Chondrocyte (in vitro differentiated cells): Measurements from ENCODE around the gene POP7. TPM values are rescaled to one million over a fixed set of nuclear protein-coding genes. Genes with fewer than 3 reads are reported as not detected.

Experiments used
- DNase-seq: peaks from one replicate; pipeline ENCODE4 v3.0.0; 2021; ENCODE audit warnings: mixed read lengths, low spot score
- H3K27ac Mint-ChIP-seq: one replicate; pipeline ENCODE4 v1.8.0; 2021; ENCODE audit warnings: mild to moderate bottlenecking, moderate library complexity, mixed read lengths; ENCODE audit not compliant: unreplicated experiment
- H3K27me3 Mint-ChIP-seq: 2 replicates; pipeline ENCODE4 v1.8.0; 2021; ENCODE audit warnings: low read depth, mixed read lengths
- H3K36me3 Mint-ChIP-seq: 2 replicates; pipeline ENCODE4 v1.8.0; 2021; ENCODE audit warnings: low read depth, mixed read lengths
- H3K4me1 Mint-ChIP-seq: 2 replicates; pipeline ENCODE4 v1.8.0; 2021; ENCODE audit warnings: low read depth, mild to moderate bottlenecking, mixed read lengths
- H3K4me3 Mint-ChIP-seq: one replicate; pipeline ENCODE4 v1.8.0; 2021; ENCODE audit warnings: mild to moderate bottlenecking, moderate library complexity, mixed read lengths; ENCODE audit not compliant: unreplicated experiment
- H3K9me3 Mint-ChIP-seq: 2 replicates; pipeline ENCODE4 v1.8.0; 2021; ENCODE audit warnings: low read depth, mixed read lengths
- CTCF ChIP-seq: fragments of 200-600 bp; sonication (generic); IDR thresholded peaks from 2 replicates; pipeline ENCODE4 v1.5.0; 2021; ENCODE audit warnings: antibody characterized with exemption, mild to moderate bottlenecking, moderate library complexity
- total RNA-seq: library from RNA; stranded (reverse); gene quantifications from 3 replicates; pipeline ENCODE4 v1.2.1, GENCODE V29; 2021

POP7 gene
- total RNA-seq, 1 donor from 2014 or later = 25.5 TPM

GRCh38 chr7:100670074-100670473 is 35.8 kb upstream of the POP7 start:
- TF ChIP-seq CTCF = no peak
- peaks cover 2% of the 10 kb centered on the region for H3K4me1 Mint-ChIP-seq
- H3K4me3 Mint-ChIP-seq = no peak overlapping the region
- peaks cover 13% of the 10 kb centered on the region for H3K27me3 Mint-ChIP-seq
- no peaks in the 10 kb centered on the region for H3K36me3 Mint-ChIP-seq
- DNase-seq = no peak
- H3K27ac Mint-ChIP-seq = no peak overlapping the region
- no peaks in the 10 kb centered on the region for H3K9me3 Mint-ChIP-seq

DNA sequence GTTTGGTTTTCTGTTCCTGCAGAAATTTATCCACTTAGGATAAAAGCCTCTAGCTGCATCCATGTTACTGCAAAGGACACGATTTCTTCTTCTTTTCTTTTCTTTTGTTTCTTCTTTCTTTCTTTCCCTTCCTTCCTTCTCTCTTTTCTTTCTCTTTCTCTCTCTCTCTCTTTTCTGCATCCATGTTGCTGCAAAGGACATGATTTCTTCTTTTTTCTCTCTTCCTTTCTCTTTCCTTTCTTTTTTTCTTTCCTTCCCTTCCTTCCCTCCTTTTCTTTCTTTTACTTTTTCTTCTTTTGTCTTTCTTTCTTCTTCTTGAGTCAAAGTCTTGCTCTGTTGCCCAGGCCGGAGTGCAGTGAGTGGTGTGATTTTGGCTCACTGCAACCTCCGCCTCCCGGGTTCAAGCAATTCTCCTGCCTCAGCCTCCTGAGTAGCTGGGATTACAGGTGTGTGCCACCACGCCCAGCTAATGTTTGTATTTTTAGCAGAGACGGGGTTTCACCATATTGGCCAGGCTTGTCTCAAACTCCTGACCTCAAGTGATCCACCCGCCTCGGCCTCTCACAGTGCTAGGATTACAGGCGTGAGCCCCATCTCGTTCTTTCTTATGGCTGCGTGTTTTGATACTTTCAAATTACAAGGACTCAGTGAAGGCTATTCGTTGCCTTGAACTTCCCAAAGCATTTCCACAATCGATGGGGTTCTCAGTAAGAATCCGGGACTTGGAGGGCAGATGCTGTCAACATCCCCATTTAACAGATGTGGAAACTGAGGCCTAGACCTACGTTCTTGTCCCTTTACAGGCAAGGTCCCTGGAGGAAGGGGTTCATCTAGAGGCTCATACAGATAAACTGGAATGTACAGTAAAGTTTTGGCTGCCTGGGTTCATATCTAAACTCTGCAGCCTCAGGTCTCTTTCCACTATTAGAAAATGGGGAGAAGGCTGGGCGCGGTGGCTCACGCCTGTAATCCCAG is 34.3 kb upstream of the POP7 start:
- no peak overlapping the region for H3K27ac Mint-ChIP-seq
- TF ChIP-seq CTCF = no peak

GRCh38 chr7:100673302-100673941 is 32.5 kb upstream of the POP7 start, which contains the start of gene GNB2:
Gene GNB2, plus strand, starts transcription at chr7:100673740. Its CDS starts 2,526 bp downstream, at chr7:100676266.
- H3K36me3 Mint-ChIP-seq = peaks cover 3% of the 10 kb centered on the region
- peak within 1 kb of the TSS; percentile 97 for H3K27ac Mint-ChIP-seq
- peaks cover 6% of the 10 kb centered on the region for H3K4me1 Mint-ChIP-seq
- no peaks in the 10 kb centered on the region for H3K9me3 Mint-ChIP-seq
- DNase-seq = peak; percentile 100
- no peak for TF ChIP-seq CTCF
- peaks cover 3% of the 10 kb centered on the region for H3K27me3 Mint-ChIP-seq
- peak within 1 kb of the TSS; percentile 93 for H3K4me3 Mint-ChIP-seq

More for the DNA sequence above, 34.3 kb upstream of the POP7 start:
- Mint-ChIP-seq H3K27me3 (peaks cover 4% of the 10 kb centered on the region), H3K4me1 (peaks cover 6% of the 10 kb centered on the region), H3K36me3 (no peaks in the 10 kb centered on the region), H3K9me3 (no peaks in the 10 kb centered on the region), H3K4me3 (no peak overlapping the region)
- no peak for DNase-seq

DNA sequence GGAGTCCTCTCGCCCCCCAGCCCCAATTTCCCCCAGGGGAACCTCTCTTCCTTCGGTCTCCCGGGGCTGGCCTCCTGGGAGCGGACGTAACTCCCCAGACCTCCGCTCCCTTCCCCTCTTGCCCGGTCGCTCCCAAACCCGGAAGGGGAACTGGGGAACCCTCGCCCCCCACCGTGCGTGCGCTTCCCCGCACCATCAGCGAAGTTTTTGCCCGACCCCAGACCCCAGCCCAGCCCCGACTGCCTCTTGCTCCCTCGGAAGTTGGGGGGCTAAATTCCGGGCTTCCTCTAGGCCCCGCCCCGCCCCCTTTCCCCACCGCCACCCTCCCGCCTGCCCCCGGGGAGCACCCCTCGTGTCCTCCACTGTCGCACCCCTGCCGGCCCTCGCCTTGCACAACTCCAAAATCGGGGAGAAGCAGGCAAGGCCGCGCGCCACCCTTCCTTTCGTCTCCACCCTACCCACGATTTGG is 31.9 kb upstream of the POP7 start:
- Mint-ChIP-seq H3K36me3 (peaks cover 4% of the 10 kb centered on the region), H3K27me3 (peaks cover 3% of the 10 kb centered on the region), H3K9me3 (no peaks in the 10 kb centered on the region), H3K4me1 (peaks cover 6% of the 10 kb centered on the region), H3K4me3 (peak overlapping the region; percentile 93), H3K27ac (peak overlapping the region; percentile 88)
- no peak for DNase-seq
- no peak for TF ChIP-seq CTCF

DNA sequence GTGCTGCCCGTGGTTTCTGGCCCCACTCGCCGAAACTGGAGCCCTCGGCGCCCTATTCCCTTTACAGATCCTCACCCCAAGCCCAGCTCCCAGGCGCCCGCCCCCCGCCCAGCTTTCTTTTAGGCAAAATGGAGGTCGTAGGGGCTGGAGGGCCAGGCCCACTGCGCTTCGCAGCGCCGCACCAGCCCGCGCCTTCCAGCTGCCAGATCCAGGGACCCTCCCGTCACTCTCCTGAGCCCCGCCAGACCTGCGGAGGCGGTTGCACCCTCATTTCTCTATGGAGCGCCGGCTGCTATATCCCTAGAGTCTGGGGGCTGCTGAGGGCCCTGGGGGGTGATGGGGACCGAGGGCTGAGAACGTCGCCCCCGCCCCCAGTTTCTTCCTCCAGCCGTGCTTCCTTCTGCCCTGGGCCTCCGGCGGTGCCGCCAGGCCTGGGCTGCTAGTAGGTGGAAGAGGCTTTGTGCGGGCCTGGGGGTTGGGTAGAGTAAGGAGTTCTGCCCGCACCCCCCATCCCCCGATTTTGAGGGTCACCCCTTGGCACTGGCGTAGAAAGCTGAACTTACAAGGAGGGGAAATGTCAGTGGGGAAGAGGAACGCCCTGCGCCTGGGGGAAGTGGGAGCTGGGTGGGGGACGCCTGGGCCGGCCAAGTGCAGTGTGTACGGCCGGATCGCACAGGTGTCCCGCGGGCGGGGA is 31.4 kb upstream of the POP7 start:
- Mint-ChIP-seq H3K36me3 (peaks cover 7% of the 10 kb centered on the region), H3K4me1 (peaks cover 6% of the 10 kb centered on the region), H3K4me3 (peak overlapping the region; percentile 93), H3K9me3 (no peaks in the 10 kb centered on the region), H3K27me3 (peaks cover 3% of the 10 kb centered on the region), H3K27ac (peak overlapping the region; percentile 88)
- TF ChIP-seq CTCF = no peak
- DNase-seq = no peak
